ENCODE results near the gene RAP2C.

RAP2C gene

DNA sequence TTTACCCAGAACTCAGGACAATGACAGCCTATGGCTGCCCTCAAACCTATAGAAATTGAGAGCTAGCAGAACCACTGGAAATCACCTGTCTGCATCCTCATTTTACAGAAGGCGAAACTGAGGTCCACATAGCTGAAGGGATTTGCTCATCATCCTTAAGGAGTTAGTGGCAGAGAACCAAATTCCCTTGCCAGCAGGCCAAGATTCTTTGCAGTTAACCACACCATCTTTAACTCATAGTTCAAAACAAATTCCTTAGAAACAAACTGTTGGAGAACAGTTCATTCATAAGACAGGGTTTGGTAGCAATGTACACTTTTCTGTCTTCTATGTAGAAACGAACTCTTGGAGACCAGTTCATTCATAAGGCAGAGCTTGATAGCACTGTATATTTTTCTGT lies 37.9 kb upstream of the RAP2C start:
- ChIA-PET CTCF (interaction anchor here (0.6 to 1.9 kb wide), 2 partner anchors 36 to 361 kb away, joined by 3 to 5 read pairs; no protein-coding TSS in a partner anchor), POLR2A (no interaction called here)
- Histone ChIP-seq H3K27ac (ENCODE audit: extremely low read depth, low read depth, low read length) (no peak overlapping the region), H3K4me1 (ENCODE audit: control insufficient read depth, insufficient read depth, low read length) (no peaks in the 10 kb centered on the region), H3K4me3 (ENCODE audit: low read depth, low read length) (no peak overlapping the region), H3K36me3 (ENCODE audit: control insufficient read depth in 2 of 2, insufficient read depth in 1 of 2, low read length in 2 of 2) (no peaks in the 10 kb centered on the region), H3K9me3 (ENCODE audit: control insufficient read depth, insufficient read depth, low read depth, low read length) (no peaks in the 10 kb centered on the region)
- TF ChIP-seq KLF10 (tag by site-specific recombination; IDR thresholded peaks at IDR 0.05) (no peak), ZFHX2 (tag by site-specific recombination; conservative IDR thresholded peaks at IDR 0.05) (no peak), ZIC2 (tag by site-specific recombination; IDR thresholded peaks at IDR 0.05) (no peak), ZNF76 (tag by site-specific recombination; IDR thresholded peaks at IDR 0.05; ENCODE audit: borderline replicate concordance, low read depth) (no peak), HOXD13 (CRISPR knock-in tag; IDR thresholded peaks at IDR 0.05; ENCODE audit: borderline replicate concordance) (no peak), ZNF660 (tag by site-specific recombination; IDR thresholded peaks at IDR 0.05) (no peak), ZNF2 (tag by site-specific recombination; IDR thresholded peaks at IDR 0.05) (no peak), SP3 (tag by site-specific recombination; IDR thresholded peaks at IDR 0.05) (no peak), ZBTB20 (tag by site-specific recombination; IDR thresholded peaks at IDR 0.05) (no peak)
- TF ChIP-seq, protein P1, sequence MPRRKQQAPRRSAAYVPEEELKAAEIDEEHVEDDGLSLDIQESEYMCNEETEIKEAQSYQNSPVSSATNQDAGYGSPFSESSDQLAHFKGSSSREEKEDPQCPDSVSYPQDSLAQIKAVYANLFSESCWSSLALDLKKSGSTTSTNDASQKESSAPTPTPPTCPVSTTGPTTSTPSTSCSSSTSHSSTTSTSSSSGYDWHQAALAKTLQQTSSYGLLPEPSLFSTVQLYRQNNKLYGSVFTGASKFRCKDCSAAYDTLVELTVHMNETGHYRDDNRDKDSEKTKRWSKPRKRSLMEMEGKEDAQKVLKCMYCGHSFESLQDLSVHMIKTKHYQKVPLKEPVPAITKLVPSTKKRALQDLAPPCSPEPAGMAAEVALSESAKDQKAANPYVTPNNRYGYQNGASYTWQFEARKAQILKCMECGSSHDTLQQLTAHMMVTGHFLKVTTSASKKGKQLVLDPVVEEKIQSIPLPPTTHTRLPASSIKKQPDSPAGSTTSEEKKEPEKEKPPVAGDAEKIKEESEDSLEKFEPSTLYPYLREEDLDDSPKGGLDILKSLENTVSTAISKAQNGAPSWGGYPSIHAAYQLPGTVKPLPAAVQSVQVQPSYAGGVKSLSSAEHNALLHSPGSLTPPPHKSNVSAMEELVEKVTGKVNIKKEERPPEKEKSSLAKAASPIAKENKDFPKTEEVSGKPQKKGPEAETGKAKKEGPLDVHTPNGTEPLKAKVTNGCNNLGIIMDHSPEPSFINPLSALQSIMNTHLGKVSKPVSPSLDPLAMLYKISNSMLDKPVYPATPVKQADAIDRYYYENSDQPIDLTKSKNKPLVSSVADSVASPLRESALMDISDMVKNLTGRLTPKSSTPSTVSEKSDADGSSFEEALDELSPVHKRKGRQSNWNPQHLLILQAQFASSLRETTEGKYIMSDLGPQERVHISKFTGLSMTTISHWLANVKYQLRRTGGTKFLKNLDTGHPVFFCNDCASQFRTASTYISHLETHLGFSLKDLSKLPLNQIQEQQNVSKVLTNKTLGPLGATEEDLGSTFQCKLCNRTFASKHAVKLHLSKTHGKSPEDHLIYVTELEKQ (tag by site-specific recombination; IDR thresholded peaks at IDR 0.05; ENCODE audit: borderline replicate concordance) = no peak

DNA sequence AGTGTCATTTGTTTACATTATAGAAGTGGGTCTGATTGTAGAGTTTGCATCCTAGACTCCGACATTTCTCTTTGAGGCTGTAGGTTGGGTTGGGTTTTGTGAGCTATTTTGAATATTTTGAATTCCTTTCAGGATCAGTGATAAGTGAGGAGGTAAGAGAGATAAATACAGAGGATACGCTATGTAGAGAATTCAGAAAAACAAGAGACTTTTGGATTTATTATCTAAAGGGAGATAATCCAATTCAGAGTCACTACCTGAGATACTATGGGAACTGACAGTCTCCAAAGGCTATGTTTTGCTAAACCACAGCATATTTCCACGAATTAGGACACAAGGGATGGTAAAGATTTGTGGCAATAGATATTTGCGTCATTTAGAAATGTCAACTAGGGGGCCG lies 16.9 kb upstream of the RAP2C start:
- Histone ChIP-seq H3K27ac (ENCODE audit: extremely low read depth, low read depth, low read length) (no peak overlapping the region), H3K9me3 (ENCODE audit: control insufficient read depth, insufficient read depth, low read depth, low read length) (no peaks in the 10 kb centered on the region), H3K36me3 (ENCODE audit: control insufficient read depth in 2 of 2, insufficient read depth in 1 of 2, low read length in 2 of 2) (no peaks in the 10 kb centered on the region), H3K4me1 (ENCODE audit: control insufficient read depth, insufficient read depth, low read length) (no peaks in the 10 kb centered on the region), H3K4me3 (ENCODE audit: low read depth, low read length) (no peak overlapping the region)
- no peak for TF ChIP-seq ZNF677 (tag by site-specific recombination; IDR thresholded peaks at IDR 0.05)
- TF ChIP-seq ZNF585B (tag by site-specific recombination; IDR thresholded peaks at IDR 0.05) = no peak
- no peak for TF ChIP-seq ZNF202 (tag by site-specific recombination; IDR thresholded peaks at IDR 0.05; ENCODE audit: borderline replicate concordance)
- TF ChIP-seq ZNF366 (tag by site-specific recombination; conservative IDR thresholded peaks at IDR 0.05) = no peak
- TF ChIP-seq ZFP41 (tag by site-specific recombination; IDR thresholded peaks at IDR 0.05; ENCODE audit: borderline replicate concordance) = no peak
- POLR2A ChIA-PET = no interaction called here
- CTCF ChIA-PET = no interaction called here

DNA sequence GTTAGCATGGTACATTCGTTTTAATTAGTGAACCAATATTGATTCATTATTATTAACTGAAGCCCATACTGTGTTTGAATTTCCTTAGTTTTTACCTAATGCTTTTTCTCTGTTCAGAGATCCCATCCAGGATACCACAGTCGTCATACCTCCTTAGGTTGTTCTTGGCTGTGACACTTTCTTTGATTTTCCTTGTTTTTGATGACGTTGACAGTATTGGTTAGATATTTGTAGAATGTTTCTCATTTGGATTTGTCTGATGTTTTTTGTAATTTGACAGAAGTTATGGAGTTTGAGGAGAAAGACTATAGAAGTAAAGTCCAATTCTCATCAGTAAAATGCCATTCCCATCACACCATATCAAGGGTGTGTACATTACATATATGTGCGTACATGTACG lies 16.2 kb upstream of the RAP2C start:
- POLR2A ChIA-PET = no interaction called here
- Histone ChIP-seq H3K4me1 (ENCODE audit: control insufficient read depth, insufficient read depth, low read length) (no peaks in the 10 kb centered on the region), H3K36me3 (ENCODE audit: control insufficient read depth in 2 of 2, insufficient read depth in 1 of 2, low read length in 2 of 2) (no peaks in the 10 kb centered on the region), H3K4me3 (ENCODE audit: low read depth, low read length) (no peak overlapping the region), H3K27ac (ENCODE audit: extremely low read depth, low read depth, low read length) (no peak overlapping the region), H3K9me3 (ENCODE audit: control insufficient read depth, insufficient read depth, low read depth, low read length) (no peaks in the 10 kb centered on the region)
- CTCF ChIA-PET = no interaction called here
- TF ChIP-seq ZNF2 (tag by site-specific recombination; IDR thresholded peaks at IDR 0.05) = no peak
- TF ChIP-seq ZNF341 (tag by site-specific recombination; IDR thresholded peaks at IDR 0.05; ENCODE audit: low read depth) = no peak
- TF ChIP-seq, protein P2, sequence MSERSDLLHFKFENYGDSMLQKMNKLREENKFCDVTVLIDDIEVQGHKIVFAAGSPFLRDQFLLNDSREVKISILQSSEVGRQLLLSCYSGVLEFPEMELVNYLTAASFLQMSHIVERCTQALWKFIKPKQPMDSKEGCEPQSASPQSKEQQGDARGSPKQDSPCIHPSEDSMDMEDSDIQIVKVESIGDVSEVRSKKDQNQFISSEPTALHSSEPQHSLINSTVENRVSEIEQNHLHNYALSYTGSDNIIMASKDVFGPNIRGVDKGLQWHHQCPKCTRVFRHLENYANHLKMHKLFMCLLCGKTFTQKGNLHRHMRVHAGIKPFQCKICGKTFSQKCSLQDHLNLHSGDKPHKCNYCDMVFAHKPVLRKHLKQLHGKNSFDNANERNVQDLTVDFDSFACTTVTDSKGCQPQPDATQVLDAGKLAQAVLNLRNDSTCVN (tag by site-specific recombination; optimal IDR thresholded peaks at IDR 0.05) = no peak
- no peak for TF ChIP-seq ZNF146 (tag by site-specific recombination; IDR thresholded peaks at IDR 0.05)
- TF ChIP-seq, protein P3, sequence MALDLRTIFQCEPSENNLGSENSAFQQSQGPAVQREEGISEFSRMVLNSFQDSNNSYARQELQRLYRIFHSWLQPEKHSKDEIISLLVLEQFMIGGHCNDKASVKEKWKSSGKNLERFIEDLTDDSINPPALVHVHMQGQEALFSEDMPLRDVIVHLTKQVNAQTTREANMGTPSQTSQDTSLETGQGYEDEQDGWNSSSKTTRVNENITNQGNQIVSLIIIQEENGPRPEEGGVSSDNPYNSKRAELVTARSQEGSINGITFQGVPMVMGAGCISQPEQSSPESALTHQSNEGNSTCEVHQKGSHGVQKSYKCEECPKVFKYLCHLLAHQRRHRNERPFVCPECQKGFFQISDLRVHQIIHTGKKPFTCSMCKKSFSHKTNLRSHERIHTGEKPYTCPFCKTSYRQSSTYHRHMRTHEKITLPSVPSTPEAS (tag by site-specific recombination; IDR thresholded peaks at IDR 0.05) = no peak
- no peak for TF ChIP-seq SP2 (tag by site-specific recombination; IDR thresholded peaks at IDR 0.05)
- TF ChIP-seq, protein P4, sequence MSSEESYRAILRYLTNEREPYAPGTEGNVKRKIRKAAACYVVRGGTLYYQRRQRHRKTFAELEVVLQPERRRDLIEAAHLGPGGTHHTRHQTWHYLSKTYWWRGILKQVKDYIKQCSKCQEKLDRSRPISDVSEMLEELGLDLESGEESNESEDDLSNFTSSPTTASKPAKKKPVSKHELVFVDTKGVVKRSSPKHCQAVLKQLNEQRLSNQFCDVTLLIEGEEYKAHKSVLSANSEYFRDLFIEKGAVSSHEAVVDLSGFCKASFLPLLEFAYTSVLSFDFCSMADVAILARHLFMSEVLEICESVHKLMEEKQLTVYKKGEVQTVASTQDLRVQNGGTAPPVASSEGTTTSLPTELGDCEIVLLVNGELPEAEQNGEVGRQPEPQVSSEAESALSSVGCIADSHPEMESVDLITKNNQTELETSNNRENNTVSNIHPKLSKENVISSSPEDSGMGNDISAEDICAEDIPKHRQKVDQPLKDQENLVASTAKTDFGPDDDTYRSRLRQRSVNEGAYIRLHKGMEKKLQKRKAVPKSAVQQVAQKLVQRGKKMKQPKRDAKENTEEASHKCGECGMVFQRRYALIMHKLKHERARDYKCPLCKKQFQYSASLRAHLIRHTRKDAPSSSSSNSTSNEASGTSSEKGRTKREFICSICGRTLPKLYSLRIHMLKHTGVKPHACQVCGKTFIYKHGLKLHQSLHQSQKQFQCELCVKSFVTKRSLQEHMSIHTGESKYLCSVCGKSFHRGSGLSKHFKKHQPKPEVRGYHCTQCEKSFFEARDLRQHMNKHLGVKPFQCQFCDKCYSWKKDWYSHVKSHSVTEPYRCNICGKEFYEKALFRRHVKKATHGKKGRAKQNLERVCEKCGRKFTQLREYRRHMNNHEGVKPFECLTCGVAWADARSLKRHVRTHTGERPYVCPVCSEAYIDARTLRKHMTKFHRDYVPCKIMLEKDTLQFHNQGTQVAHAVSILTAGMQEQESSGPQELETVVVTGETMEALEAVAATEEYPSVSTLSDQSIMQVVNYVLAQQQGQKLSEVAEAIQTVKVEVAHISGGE (tag by site-specific recombination; conservative IDR thresholded peaks at IDR 0.05; ENCODE audit: low read depth) = no peak
- TF ChIP-seq ZNF747 (tag by site-specific recombination; IDR thresholded peaks at IDR 0.05) = no peak
- TF ChIP-seq, protein P5, sequence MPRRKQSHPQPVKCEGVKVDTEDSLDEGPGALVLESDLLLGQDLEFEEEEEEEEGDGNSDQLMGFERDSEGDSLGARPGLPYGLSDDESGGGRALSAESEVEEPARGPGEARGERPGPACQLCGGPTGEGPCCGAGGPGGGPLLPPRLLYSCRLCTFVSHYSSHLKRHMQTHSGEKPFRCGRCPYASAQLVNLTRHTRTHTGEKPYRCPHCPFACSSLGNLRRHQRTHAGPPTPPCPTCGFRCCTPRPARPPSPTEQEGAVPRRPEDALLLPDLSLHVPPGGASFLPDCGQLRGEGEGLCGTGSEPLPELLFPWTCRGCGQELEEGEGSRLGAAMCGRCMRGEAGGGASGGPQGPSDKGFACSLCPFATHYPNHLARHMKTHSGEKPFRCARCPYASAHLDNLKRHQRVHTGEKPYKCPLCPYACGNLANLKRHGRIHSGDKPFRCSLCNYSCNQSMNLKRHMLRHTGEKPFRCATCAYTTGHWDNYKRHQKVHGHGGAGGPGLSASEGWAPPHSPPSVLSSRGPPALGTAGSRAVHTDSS (tag by site-specific recombination; IDR thresholded peaks at IDR 0.05) = no peak

Measured in HEK293 (cell line).